GM12874 (cell line): Measurements from ENCODE around the gene DNAH12.

Experiments
- TF ChIP-seq, protein P1 (sequence below): IDR thresholded peaks from 2 replicates; pipeline ENCODE4 v1.5.1; 2011; ENCODE audit warnings: low read depth, mild to moderate bottlenecking, control low read depth, low read length, moderate library complexity; ENCODE audit not compliant: insufficient read depth

Gene DNAH12

GRCh38 chr3:57420001-57420400, 124.1 kb downstream of the DNAH12 start:
- TF ChIP-seq, protein P1, sequence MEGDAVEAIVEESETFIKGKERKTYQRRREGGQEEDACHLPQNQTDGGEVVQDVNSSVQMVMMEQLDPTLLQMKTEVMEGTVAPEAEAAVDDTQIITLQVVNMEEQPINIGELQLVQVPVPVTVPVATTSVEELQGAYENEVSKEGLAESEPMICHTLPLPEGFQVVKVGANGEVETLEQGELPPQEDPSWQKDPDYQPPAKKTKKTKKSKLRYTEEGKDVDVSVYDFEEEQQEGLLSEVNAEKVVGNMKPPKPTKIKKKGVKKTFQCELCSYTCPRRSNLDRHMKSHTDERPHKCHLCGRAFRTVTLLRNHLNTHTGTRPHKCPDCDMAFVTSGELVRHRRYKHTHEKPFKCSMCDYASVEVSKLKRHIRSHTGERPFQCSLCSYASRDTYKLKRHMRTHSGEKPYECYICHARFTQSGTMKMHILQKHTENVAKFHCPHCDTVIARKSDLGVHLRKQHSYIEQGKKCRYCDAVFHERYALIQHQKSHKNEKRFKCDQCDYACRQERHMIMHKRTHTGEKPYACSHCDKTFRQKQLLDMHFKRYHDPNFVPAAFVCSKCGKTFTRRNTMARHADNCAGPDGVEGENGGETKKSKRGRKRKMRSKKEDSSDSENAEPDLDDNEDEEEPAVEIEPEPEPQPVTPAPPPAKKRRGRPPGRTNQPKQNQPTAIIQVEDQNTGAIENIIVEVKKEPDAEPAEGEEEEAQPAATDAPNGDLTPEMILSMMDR: no peak

DNA sequence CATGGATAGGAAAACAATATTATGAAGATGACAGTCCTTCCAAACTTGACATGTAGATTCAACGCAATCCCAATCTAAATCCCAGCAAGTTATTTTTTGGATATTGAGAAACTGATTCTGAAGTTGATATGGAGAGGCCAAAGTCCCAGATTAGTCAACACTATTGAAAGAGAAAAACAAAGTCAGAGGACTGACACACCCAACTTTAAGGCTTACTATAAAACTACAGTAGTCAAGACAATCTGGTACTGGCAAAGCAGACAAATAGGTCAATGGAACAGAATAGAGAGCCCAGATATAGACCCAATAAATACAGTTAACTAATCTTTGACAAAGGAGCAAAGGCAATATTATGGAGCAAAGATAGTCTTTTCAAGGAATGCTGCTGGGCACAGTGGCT, 132.4 kb downstream of the DNAH12 start:
- TF ChIP-seq, protein P1: no peak

DNA sequence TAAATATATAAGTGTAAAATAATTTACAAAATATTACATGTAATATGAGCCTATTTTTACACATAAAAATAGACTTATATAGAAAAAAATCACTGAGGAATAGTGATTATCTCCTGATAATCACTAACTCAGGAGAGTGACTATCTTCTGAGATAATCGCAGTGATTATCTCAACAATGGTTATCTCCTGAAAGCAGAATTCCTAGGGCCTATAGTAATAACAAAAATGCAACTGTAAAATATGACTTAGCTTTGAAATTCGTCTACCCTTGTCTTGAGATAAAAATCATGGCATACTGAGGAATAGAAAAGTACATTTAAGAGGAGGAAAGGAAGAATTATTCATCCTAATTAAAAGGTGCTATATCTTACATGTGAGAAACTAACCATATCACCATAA, 134.7 kb downstream of the DNAH12 start:
- TF ChIP-seq, protein P1: no peak

- TF ChIP-seq, protein P1: no peak
Measured at GRCh38 chr3:57402675-57403074, 141.5 kb downstream of the DNAH12 start.

DNA sequence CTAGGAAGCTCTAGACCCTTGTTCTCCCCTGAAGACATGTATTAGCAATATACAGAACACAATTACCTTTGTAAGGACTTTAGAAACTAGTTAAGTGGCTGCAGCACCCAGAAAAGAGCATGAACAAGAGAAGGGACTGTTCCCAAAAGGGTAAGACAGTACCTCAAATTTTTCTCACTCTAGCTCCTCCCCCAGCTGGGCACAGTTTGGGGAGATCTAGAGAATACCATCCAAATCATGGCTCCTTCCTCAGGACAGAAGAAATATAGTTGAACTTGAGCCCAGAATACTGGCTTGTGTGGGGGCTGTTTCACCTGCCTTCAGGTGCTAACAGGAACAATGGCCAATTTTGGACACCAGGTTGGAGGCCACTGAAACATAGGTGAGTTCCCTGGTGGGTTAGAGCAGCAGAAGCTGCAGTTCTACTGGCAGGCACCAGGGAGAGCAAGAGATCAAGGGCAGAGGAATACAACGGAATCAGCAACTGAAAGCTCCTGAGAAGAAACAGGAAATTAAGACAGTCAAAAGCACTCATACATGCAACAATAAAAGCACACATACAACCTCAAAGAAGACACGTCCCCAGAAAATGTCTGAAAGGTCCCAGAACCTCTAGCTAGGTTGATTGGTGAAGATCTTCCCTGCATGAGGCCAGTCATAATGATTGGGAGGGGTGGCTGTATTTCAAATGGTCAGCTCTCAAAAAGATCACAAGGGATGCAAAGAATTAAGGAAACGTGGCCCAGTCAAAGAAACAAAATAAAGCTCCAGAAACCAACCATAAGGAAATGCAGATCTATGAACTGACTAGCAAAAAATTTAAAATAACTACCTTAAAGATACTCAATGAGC, 146.7 kb downstream of the DNAH12 start:
- TF ChIP-seq, protein P1: peak; percentile 90

DNA sequence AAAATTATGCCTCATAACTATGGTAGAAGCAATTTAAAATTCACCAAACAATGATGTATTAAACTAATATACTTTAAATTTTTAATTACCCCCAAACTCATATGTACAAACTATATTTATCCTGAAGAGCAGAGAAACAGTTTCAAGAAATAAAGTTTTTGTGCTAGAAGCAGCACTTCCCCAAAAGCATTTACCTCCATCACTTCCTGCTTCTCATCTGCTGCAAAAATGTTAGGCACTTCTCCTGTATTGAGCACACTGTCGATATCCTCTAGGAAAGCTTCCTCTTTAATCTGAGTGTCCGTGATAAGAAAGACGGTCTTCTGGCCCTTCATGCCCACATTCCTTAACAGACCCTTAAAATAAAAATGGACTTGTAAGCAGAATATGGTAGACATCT, 150.2 kb downstream of the DNAH12 start:
- TF ChIP-seq, protein P1: no peak

- TF ChIP-seq, protein P1: no peak
Measured at GRCh38 chr3:57391767-57392166, 152.4 kb downstream of the DNAH12 start.
